DMS 273 (cell line): ENCODE measurements around the gene JHY.
A peak's percentile ranks its signal among the peaks of the same experiment; 100 is the strongest.

Experiments
- DNase-seq: peaks from one replicate; lab custom pipeline; 2025; ENCODE audit not compliant: unreplicated experiment; lab: John Stamatoyannopoulos, UW

Gene JHY

GRCh38 chr11:122938557-122938956, 56.0 kb downstream of the JHY start:
- no peak for DNase-seq

GRCh38 chr11:122951211-122951610, 68.7 kb downstream of the JHY start:
- no peak for DNase-seq

- no peak for DNase-seq
Measured at GRCh38 chr11:122954455-122954854, 71.9 kb downstream of the JHY start.

GRCh38 chr11:122963961-122964360, 81.4 kb downstream of the JHY start:
- no peak for DNase-seq

GRCh38 chr11:122976061-122976733, 93.6 kb downstream of the JHY start:
- no peak for DNase-seq

- peak; percentile 13 for DNase-seq
Measured at GRCh38 chr11:122976734-122977469, 94.3 kb downstream of the JHY start.

- DNase-seq = no peak
Measured at GRCh38 chr11:122977470-122978298, 95.1 kb downstream of the JHY start.

GRCh38 chr11:122978299-122978620, 95.7 kb downstream of the JHY start:
- DNase-seq = peak; percentile 1

- DNase-seq = no peak
Measured at GRCh38 chr11:122979103-122979814, 96.7 kb downstream of the JHY start.

GRCh38 chr11:122979815-122980595, 97.4 kb downstream of the JHY start:
- DNase-seq = no peak

GRCh38 chr11:122981388-122982264, 99.1 kb downstream of the JHY start, which contains the start of gene BSX:
BSX (minus strand) TSS chr11:122981834; CDS start chr11:122981671, 163 bp downstream.
- DNase-seq = peak; percentile 69

GRCh38 chr11:122983438-122984185, 101.1 kb downstream of the JHY start:
- DNase-seq = no peak

- DNase-seq = peak; percentile 39
Measured at GRCh38 chr11:122984186-122985011, 101.8 kb downstream of the JHY start.

GRCh38 chr11:122995526-122995925, 113.0 kb downstream of the JHY start:
- peak; percentile 13 for DNase-seq

GRCh38 chr11:122998727-122999366, 116.3 kb downstream of the JHY start:
- no peak for DNase-seq

- DNase-seq = no peak
Measured at GRCh38 chr11:123000721-123001120, 118.2 kb downstream of the JHY start.

- DNase-seq = no peak
Measured at GRCh38 chr11:123006860-123007542, 124.4 kb downstream of the JHY start.
